HEK293 (cell line): ENCODE data around the gene CD53.

Source experiments
- CTCF ChIP-seq: fragments of 450-650 bp; formaldehyde crosslinking; IDR thresholded peaks from 2 replicates; pipeline ENCODE4 v1.5.1; 2016; ENCODE audit warnings: missing biosample characterization, missing genetic modification characterization
- HOXA7 ChIP-seq: sonication (generic); formaldehyde crosslinking; IDR thresholded peaks from 2 replicates; pipeline ENCODE4 v1.8.1; 2022; ENCODE audit warnings: missing genetic modification reagents, borderline replicate concordance
- PBX3 ChIP-seq: sonication (generic); formaldehyde crosslinking; IDR thresholded peaks from 2 replicates; pipeline ENCODE4 v1.8.1; 2022; ENCODE audit warnings: mild to moderate bottlenecking, moderate library complexity, missing genetic modification reagents
- REST ChIP-seq: fragments of 450-650 bp; formaldehyde crosslinking; IDR thresholded peaks from 2 replicates; pipeline ENCODE4 v1.5.1; 2016; ENCODE audit warnings: missing biosample characterization, missing genetic modification characterization
- ZBTB1 ChIP-seq: fragments of 450-650 bp; formaldehyde crosslinking; IDR thresholded peaks from 2 replicates; pipeline ENCODE4 v1.5.1; 2016; ENCODE audit warnings: missing biosample characterization, missing genetic modification characterization
- ZBTB20 ChIP-seq: fragments of 450-650 bp; formaldehyde crosslinking; IDR thresholded peaks from 2 replicates; pipeline ENCODE4 v1.5.1; 2016; ENCODE audit warnings: missing biosample characterization, missing genetic modification characterization
- ZBTB21 ChIP-seq: fragments of 450-650 bp; formaldehyde crosslinking; IDR thresholded peaks from 2 replicates; pipeline ENCODE4 v1.5.1; 2017; ENCODE audit warnings: missing biosample characterization, missing genetic modification characterization
- ZFP41 ChIP-seq: fragments of 450-650 bp; formaldehyde crosslinking; IDR thresholded peaks from 2 replicates; pipeline ENCODE4 v1.5.1; 2016; ENCODE audit warnings: missing biosample characterization, missing genetic modification characterization, borderline replicate concordance
- ZNF169 ChIP-seq: fragments of 450-650 bp; formaldehyde crosslinking; IDR thresholded peaks from 2 replicates; pipeline ENCODE4 v1.5.1; 2016; ENCODE audit warnings: missing biosample characterization, missing genetic modification characterization
- ZNF362 ChIP-seq: fragments of 450-650 bp; formaldehyde crosslinking; IDR thresholded peaks from 2 replicates; pipeline ENCODE4 v1.5.1; 2016; ENCODE audit warnings: missing biosample characterization, missing genetic modification characterization
- ZNF404 ChIP-seq: fragments of 450-650 bp; formaldehyde crosslinking; IDR thresholded peaks from 2 replicates; pipeline ENCODE4 v1.5.1; 2017; ENCODE audit warnings: missing biosample characterization, missing genetic modification characterization
- ZSCAN16 ChIP-seq: fragments of 450-650 bp; formaldehyde crosslinking; IDR thresholded peaks from 2 replicates; pipeline ENCODE4 v1.5.1; 2016; ENCODE audit warnings: missing biosample characterization, missing genetic modification characterization
- TF ChIP-seq, protein P1 (sequence below): fragments of 450-650 bp; formaldehyde crosslinking; conservative IDR thresholded peaks from 2 replicates; pipeline ENCODE4 v1.5.1; 2016; ENCODE audit warnings: low read depth, missing biosample characterization, missing genetic modification characterization
- TF ChIP-seq, protein P2 (sequence below): fragments of 450-650 bp; IDR thresholded peaks from 2 replicates; pipeline ENCODE4 v1.5.1; 2018; ENCODE audit warnings: missing biosample characterization, mild to moderate bottlenecking, missing genetic modification characterization

GRCh38 chr1:110916669-110917306 is 43.8 kb downstream of the CD53 start:
- TF ChIP-seq CTCF (no peak), ZBTB20 (tag by site-specific recombination) (no peak), REST (no peak), ZNF362 (tag by site-specific recombination) (no peak), HOXA7 (CRISPR knock-in tag) (no peak), PBX3 (CRISPR knock-in tag) (no peak), ZFP41 (no peak), ZNF404 (no peak), ZNF169 (tag by site-specific recombination) (no peak), ZBTB21 (tag by site-specific recombination) (no peak), ZSCAN16 (no peak), ZBTB1 (tag by site-specific recombination) (no peak)
- TF ChIP-seq, protein P1, sequence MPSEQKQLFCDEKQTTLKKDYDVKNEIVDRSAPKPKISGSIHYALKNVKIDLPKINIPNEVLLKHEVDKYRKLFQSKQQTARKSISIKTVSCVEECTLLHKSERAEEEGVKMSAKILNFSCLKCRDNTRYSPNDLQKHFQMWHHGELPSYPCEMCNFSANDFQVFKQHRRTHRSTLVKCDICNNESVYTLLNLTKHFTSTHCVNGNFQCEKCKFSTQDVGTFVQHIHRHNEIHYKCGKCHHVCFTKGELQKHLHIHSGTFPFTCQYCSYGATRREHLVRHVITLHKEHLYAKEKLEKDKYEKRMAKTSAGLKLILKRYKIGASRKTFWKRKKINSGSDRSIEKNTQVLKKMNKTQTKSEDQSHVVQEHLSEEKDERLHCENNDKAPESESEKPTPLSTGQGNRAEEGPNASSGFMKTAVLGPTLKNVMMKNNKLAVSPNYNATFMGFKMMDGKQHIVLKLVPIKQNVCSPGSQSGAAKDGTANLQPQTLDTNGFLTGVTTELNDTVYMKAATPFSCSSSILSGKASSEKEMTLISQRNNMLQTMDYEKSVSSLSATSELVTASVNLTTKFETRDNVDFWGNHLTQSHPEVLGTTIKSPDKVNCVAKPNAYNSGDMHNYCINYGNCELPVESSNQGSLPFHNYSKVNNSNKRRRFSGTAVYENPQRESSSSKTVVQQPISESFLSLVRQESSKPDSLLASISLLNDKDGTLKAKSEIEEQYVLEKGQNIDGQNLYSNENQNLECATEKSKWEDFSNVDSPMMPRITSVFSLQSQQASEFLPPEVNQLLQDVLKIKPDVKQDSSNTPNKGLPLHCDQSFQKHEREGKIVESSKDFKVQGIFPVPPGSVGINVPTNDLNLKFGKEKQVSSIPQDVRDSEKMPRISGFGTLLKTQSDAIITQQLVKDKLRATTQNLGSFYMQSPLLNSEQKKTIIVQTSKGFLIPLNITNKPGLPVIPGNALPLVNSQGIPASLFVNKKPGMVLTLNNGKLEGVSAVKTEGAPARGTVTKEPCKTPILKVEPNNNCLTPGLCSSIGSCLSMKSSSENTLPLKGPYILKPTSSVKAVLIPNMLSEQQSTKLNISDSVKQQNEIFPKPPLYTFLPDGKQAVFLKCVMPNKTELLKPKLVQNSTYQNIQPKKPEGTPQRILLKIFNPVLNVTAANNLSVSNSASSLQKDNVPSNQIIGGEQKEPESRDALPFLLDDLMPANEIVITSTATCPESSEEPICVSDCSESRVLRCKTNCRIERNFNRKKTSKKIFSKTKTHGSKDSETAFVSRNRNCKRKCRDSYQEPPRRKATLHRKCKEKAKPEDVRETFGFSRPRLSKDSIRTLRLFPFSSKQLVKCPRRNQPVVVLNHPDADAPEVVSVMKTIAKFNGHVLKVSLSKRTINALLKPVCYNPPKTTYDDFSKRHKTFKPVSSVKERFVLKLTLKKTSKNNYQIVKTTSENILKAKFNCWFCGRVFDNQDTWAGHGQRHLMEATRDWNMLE (tag by site-specific recombination), result no peak
- TF ChIP-seq, protein P2, sequence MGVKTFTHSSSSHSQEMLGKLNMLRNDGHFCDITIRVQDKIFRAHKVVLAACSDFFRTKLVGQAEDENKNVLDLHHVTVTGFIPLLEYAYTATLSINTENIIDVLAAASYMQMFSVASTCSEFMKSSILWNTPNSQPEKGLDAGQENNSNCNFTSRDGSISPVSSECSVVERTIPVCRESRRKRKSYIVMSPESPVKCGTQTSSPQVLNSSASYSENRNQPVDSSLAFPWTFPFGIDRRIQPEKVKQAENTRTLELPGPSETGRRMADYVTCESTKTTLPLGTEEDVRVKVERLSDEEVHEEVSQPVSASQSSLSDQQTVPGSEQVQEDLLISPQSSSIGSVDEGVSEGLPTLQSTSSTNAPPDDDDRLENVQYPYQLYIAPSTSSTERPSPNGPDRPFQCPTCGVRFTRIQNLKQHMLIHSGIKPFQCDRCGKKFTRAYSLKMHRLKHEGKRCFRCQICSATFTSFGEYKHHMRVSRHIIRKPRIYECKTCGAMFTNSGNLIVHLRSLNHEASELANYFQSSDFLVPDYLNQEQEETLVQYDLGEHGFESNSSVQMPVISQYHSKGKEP (tag by site-specific recombination), result no peak
